Measurements from ENCODE around the gene TRIM39.

Gene TRIM39

DNA sequence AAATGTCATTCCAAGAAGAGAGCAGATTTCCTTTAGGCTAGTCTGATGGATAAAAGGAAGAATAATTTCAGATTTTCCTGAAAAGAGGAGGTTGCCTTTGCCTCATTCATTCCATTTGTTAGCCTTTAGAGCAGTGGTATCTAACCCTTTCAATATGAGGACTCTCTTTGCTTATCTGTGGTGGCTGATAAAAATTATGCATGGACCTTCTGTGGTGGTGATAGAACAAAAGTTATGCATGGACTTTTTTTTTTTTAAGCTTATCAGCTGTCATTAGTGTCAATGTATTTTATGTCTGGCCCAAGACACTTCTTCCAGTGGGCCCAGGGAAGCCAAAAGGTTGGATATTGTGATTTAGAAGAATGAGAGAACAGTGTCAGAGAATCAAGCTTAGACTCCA, 1.7 kb downstream of the TRIM39 start:
- no peak for DNase-seq

DNA sequence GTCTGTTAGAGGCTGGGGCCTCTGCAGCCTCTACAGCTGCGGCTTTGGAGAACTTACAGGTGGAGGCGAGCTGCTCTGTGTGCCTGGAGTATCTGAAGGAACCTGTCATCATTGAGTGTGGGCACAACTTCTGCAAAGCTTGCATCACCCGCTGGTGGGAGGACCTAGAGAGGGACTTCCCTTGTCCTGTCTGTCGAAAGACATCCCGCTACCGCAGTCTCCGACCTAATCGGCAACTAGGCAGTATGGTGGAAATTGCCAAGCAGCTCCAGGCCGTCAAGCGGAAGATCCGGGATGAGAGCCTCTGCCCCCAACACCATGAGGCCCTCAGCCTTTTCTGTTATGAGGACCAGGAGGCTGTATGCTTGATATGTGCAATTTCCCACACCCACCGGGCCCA, 2.6 kb downstream of the TRIM39 start:
- no peak for DNase-seq

DNA sequence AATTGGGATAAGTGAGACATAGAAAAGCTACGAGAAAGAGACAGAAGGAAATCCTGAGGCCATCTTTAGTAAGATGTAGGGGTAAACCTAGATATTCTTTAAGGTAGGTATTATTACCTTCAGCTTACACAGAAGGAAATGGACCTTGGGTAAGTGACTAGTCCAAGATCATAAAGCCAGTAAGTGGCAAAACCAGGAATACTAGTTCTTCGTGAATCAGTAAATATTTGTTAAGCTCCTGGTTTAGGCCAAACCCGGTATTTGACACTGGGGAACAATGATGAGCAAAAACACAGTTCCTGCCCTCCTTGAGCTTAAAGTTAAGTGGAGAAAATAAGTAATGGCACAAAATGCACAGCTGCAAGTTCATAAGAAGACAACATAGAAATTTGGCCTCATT, 5.3 kb downstream of the TRIM39 start:
- no peak for DNase-seq

DNA sequence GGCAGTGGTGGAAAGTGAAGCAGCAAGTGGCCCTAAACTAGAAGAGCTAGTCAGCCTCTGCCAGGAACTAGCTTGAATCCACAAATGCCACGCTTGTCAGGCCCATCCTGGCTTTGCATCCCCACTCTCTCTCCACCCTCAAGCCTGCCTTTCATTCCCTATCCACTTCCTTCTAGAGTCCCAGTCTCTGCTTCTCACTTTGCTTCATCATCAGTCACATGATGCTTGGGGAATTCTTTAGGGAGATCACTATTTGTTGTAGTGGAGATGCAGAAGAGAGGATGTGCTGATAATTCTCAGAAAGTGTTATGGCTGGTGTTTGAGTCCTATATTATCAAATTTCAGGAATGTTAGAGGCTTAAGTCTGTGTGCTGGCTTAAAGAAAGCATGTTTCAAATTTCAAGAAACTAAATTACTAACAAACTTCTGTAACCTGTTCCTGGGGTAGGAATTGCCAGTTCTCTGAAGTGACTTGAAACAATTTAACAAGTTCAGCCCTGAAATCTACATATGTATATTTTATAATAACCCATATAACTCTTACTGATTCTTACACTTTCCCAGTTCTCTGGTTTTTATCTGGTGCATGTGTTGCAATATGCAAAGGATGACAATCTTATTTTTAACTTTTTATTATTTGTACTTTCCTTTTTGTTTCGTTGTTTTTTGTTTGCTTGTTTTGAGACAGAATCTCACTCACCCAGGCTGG, 7.5 kb downstream of the TRIM39 start:
- DNase-seq: no peak

DNA sequence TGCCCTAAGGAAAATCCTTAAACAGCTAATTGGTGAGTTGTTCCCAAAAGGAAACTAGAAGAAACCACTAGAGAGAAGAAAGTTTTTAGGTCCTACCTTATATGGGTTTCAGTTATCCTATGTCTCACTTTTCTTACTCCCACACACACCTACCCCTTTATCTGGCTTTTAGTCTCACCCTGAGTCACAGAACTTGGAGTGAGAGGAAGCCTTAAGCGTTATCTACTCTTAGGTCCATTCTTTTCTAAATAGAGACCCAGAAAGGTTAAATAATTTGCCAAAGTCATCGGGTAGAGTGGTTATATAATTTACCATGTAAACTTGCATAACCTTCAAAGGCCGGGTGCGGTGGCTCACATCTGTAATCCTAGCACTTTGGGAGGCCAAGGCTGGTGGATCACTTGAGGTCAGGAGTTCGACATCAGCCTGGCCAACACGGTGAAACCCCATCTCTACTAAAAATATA, 13.9 kb downstream of the TRIM39 start:
- DNase-seq: no peak

DNA sequence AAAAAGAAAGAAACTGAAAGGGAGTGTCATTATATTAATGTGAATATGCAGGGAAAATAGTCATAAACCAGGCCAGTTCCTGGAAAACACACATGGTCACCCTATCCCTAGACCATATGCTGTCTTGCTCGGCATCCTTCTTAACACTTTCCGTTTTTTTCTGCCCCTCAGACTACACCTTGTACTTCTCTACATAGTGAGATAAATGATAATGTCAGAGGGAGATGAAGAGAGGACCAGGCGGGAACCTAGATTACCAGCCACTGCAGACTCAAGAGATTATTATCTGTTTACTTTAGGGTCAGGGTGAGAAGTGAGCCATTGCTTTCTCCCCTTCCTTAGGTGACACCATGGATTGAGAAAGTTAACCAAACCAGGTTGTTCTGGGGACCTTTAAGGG, 14.5 kb downstream of the TRIM39 start:
- DNase-seq: no peak

DNA sequence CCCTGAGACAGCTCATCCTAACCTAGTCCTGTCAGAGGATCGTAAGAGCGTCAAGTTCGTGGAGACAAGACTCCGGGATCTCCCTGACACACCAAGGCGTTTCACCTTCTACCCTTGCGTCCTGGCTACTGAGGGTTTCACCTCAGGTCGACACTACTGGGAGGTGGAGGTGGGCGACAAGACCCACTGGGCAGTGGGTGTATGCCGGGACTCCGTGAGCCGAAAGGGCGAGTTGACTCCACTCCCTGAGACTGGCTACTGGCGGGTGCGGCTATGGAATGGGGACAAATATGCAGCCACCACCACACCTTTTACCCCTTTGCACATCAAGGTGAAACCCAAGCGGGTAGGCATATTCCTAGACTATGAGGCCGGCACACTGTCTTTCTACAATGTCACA, 15.0 kb downstream of the TRIM39 start:
- DNase-seq: no peak

DNA sequence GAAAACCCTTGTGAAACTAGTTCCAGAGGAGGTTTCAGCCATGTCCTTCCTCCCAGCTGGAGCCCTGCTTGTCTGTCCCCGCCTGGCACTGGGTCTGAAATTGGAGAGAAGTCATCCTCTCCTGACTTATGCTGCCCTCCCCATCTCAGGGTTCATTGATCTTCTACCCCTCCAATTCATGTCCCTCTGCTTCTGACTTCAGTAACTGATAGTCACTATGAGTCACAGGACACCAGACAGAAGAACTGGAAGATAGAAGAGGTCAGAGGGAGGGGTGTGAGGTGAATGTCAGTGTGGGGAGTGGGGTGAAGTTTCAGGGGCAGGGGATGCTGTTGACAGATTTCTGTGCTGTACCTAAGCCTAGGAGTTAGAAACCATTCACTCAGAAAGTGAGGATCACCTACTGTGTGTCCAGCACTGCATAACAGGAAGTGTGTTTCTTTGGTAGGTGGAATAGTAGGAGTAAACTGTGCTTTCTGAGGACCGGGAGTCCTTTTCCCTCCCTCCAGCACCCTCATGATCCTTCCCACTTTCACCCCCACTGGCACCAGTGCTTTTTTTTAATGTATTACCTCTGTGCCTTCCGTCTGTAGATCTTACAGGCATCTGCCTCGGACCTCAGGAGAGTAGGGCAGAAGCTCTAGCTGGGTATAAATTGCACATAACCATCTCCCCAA, 17.6 kb downstream of the TRIM39 start:
- DNase-seq: no peak

DNA sequence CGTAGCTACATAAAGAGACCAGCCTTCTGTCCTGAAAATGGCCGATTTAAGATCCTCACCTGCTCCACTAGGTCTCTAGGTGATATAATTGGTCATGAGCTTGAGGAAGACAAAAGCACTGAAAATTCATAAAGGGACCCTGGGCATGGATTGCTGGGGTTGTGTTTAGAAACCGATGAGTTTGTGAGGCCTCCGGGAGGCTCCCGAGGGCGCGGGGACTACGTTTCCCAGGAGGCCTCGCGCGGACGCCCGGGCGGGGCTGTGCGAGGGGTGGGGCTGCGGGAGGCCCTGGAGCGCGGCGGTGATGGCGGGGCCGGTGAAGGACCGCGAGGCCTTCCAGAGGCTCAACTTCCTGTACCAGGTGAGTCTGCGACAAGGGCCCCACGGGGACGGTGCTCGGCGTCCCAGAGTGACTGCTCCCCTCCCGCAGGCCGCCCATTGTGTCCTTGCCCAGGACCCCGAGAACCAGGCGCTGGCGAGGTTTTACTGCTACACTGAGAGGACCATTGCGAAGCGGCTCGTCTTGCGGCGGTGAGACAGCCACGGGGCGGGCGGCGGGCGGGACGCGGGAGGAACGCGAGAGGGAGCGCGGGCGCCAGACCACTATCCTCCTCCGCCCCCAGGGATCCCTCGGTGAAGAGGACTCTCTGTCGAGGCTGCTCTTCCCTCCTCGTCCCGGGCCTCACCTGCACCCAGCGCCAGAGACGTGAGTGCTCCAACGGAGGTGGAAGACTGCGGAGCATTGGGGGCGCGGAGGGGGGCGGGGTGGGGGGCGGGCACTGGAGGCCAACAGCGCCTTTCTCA, 18.3 kb downstream of the TRIM39 start, which contains the start of gene RPP21:
Gene RPP21, plus strand, starts transcription at position 289 of the 804 bp plus-strand sequence. Its CDS starts 16 bp downstream, at position 305.
- peak; percentile 69 for DNase-seq

DNA sequence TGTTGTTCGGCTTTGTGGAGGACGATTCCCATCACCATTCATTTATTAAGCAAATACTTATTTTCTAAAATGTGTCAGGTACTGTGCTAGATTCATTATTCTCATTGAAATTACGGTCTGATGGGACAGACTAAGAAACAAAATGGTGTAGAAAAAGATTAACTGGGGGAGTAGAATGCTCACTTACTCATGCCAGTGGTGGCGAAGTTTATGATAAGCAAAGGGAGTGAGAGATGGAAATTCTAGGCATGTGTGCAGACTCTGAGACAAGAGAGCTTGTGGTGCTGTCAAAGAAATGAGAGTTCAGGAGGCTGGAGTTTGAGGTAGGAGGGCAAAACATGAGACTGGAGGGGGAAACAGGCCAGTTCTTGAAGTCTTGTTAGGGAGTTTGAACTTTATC, 19.1 kb downstream of the TRIM39 start:
- DNase-seq: no peak

DNA sequence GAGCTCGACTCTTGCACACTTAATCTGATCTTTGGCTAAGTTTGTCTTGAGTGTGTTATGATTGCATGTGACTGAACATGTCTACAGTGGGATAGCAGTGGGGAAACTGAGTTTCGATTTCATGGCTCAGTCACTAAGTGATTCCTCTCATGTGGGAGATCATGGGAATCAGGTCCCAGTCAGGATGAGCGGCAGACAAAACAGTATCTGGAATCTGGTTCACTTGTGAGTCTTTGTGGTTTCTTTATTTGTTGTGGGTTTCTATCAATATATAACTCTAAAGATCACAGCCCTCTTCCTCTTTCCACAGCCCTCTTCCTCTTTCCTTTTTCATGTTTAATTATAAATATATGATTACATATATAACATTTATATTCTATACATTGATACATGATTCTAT, 22.2 kb downstream of the TRIM39 start:
- DNase-seq: no peak

DNA sequence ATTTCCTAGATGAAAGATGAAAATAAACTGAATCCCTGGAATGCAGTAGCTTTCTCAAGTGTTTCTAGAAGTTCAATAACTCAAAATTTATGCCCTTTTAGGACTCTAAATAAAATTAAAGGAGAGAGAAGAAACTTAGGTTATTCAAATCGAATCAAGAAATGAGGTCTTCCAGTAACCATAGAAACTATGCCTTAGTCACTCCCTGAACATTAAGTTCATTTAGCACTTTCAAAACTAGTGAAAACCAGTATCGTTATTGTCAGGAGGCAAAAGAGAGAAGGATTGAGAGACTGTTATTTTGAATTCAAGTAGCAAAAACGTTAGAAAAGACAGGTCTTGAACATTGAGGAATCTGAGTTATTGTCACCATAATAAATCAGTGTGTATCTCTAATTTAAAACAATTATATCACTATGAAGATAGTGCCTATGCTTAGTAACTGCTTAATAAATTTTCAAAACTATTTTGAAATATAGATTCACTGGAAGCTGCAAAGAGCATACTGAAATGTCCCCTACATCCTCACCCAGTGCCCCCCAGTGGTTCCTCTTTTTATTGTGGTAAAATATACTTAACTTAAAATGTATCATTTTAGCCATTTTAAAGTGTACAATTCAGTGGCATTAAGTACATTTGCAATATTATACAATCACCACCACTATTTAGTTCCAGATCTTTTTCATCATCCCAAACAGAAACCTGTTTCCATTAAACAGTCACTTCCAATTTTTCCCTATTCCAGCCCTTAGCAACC, 22.9 kb downstream of the TRIM39 start:
- no peak for DNase-seq

DNA sequence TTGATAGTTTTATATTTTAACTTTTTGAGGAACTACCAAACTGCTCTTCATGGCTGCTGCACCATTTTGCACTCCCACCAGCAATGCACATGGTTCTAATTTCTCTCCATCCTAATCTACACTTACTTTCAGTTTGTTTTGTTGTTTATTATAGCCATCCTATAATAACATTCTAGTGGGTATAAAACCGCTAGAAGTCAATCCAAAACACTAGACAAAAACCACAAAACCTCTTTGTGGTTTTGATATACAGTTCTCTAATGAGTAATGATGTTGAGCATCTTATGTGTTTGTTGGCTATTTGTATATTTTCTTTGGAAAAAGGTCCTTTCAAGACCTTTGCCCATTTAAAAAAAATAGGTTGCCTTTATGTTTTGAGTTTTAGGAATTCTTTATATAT, 23.8 kb downstream of the TRIM39 start:
- DNase-seq: no peak

DNA sequence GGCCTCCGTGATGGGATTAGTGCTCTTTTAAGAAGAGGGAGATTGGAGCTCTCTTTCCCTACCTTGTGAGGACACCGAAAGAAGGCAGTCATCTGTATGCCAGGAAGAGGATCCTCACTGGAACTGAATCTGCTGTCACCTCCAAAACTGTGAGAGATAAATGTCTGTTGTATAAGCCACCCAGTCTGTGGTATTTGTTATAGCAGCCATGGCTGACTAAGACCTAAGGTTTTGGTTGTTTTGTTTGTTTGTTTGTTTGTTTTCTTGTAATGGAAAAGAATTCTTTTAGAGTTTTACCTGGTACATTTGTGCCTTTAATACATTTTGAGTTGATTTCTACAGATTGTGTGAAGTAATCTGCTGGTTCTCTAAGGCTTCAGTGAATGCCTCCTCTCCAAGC, 25.8 kb downstream of the TRIM39 start:
- no peak for DNase-seq

DNA sequence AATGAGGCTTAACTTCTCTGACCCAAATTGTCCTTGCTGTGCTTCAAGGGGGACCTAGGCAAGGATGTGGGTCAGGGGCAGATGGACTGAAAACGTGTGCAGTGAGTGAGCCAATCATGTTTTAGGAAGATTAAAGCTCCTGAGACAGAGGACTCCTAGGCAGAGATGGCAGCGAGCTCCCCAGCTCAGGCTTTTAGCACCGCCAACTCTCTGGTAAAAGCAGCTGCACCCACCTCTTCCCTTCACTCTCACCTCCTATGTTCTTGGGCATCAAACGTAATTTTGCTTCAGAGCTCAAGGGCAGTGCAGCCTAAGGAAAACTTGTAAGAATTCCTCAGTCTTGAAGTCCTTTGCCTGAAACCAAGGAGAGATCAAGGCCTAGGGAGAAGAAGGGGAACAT, 28.6 kb downstream of the TRIM39 start:
- DNase-seq: no peak

DNA sequence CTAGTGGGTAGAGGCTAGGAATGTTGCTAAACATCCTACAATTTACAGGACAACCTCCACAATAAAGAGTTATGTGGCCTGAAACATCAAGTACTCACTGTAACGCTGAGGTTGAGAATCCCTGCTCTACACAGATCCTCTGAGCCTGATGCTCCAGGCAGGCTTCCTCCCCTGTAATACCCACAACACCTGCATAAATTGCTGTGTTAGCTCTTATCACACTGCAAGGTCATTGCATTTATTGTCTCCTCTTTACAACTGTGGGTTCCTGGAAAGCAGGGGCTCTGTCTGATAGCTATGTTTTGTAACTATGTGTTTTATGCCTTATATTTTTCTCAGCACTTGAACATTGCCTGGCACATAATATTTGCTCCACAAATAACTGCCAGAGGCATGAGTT, 29.8 kb downstream of the TRIM39 start:
- no peak for DNase-seq

DNA sequence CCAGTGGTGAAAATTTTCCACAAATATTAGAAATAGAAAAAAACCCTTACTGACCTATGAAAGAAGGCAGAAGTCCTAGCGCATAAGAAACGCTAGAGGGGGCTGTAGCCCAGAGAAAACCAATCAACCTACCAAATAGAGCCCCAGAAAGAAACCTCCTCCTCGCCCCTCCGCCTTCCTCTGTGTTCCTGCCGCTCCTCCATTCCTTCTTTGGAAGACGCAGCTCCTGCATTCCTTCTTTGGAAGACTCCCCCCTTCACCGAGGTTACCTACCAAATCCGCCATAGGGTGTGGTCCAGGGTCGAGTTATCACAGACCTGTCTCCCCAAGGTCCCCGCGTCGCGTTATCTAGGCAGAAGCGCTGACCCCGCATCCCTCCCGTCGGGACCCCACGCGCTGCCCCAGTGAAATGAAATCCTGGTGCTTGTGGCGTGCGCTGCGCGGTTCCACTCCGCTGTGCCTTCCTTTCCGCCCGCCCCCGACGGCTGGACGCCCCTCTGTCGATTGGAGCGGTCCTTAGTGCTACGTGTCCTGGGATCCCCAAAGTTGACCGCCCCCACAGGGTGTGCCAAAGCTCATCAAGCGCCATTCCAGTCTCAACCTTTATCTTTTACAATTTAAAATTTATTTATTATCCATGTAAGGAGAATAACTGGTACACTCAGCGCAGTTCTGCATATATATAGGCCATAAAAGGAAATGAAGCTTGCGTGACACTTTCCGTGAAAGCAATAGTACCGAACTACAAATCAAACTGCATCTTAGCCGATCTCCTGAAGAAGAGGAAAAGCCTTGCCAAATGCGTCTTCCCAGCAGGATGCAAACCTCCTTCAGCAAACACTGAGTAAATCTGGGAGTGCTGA, 31.2 kb downstream of the TRIM39 start:
- no peak for DNase-seq

DNA sequence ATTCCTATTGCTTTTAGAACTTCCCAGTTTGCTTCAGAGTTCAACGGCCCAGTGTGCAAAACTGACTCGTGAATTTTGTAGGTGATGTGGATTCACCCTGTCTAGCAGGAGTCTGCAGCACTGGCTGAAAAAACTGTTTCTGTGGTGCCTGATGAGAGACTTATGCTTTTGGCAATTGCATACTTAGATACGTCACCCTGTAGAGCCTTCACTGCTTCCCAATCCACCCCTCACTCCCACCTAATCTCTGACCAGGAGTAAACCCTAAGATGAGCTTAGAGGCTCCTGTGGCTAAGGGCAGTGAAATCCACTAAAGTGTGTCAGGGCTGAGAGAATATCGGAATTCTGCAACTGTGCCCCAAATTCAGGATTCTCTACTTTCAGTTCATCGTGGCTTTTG, 32.5 kb downstream of the TRIM39 start:
- DNase-seq: no peak

DNA sequence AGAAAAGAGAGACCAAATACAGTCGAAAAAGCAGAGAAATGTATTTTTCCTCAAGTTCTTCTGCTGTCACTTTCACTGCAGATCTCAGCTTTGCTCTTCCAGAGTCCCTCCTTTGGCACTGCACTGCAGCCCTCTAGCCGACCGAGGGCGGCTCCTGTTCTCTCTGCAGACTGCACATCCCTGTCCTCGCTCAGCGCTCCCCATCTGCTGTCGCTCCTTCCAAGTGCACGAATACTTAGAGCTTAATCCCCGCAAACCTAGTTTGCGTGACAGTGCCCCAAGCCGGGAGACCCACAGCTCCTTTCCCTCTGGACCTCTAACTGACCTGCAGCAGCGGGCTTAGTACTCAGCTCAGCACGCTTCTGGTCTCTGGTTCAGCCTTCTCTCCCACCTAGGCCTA, 33.4 kb downstream of the TRIM39 start:
- no peak for DNase-seq

DNA sequence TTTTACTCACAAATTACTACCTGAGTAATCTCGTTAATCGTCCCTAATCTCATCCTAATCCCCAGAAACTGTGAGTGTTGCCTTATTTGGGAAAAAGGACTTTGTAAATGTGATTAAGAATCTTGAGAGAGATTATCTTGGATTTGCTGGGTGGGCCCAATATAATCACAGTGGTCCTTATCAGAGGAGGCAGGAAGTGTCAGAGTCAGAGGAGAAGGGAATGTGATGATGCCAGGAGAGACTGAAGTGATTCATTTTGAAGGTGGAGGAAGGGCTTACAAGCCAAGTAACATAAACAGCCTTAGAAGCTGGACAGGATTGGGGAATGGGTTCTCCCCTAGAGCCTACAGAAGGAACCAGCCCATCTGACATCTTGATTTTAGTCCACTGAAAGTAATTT, 34.9 kb downstream of the TRIM39 start:
- no peak for DNase-seq

DNA sequence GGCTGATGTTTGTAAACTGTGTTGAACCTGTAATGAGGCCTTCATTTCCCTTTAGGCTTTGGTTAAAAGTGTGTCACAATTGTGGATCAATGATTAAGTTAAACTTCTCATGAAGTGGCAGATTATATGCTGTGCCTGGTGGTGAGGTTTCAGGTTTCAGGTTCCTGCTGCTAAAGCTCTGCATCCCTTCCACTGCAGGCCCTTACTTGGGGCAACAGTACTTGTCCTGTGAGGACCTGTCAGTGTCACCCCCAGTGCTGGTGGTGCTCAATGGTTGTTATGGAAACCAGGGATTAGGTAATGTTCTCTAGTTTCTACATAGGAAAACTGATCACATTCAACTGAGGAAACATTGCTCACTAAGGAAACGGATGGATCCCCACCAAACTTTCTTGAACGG, 36.7 kb downstream of the TRIM39 start:
- no peak for DNase-seq

DNA sequence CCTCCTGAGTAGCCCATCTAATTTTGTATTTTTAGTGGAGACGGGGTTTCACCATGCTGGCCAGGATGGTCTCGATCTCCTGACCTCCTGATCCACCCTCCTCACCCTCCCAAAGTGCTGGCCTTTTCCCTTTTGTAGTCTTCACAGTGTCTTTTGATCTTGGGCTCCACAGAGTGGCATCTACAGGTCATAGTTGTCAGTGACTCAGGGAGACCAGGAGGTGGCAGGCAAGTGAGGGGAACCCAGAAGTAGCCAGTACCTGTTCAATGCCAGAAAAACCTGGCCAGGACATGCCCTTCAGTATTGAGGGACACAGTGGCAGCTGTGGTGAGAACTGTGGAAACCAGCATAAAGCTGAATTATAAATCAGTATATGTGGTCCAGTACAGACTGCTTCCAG, 37.9 kb downstream of the TRIM39 start:
- DNase-seq: no peak
